ENCODE measurements around the gene ERRFI1.

The ERRFI1 gene

DNA sequence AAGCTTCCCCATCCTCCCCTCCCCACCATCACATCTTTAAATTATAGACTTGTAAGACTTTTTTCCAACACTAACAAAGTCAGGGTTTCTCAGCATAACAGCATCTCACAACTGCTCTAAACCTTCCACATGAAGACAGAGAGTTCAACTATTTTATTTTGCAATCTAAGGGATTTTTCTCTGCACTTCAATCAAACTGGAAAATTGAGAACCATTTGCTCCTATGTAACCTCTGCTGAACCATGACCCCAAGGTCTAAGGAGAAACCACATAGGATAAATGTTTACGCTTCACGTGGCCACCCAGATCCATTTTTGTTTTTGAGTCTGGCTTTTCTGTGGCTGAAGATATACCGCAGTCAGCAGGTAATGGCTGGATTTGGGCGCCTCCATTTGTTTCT is 13.2 kb downstream of the ERRFI1 start:
- TF ChIP-seq, protein P1, sequence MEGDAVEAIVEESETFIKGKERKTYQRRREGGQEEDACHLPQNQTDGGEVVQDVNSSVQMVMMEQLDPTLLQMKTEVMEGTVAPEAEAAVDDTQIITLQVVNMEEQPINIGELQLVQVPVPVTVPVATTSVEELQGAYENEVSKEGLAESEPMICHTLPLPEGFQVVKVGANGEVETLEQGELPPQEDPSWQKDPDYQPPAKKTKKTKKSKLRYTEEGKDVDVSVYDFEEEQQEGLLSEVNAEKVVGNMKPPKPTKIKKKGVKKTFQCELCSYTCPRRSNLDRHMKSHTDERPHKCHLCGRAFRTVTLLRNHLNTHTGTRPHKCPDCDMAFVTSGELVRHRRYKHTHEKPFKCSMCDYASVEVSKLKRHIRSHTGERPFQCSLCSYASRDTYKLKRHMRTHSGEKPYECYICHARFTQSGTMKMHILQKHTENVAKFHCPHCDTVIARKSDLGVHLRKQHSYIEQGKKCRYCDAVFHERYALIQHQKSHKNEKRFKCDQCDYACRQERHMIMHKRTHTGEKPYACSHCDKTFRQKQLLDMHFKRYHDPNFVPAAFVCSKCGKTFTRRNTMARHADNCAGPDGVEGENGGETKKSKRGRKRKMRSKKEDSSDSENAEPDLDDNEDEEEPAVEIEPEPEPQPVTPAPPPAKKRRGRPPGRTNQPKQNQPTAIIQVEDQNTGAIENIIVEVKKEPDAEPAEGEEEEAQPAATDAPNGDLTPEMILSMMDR (conservative IDR thresholded peaks at IDR 0.05) = no peak
- no peak for TF ChIP-seq ZFX (IDR thresholded peaks at IDR 0.05)
- H3K27ac ChIP-seq = no peak overlapping the region

DNA sequence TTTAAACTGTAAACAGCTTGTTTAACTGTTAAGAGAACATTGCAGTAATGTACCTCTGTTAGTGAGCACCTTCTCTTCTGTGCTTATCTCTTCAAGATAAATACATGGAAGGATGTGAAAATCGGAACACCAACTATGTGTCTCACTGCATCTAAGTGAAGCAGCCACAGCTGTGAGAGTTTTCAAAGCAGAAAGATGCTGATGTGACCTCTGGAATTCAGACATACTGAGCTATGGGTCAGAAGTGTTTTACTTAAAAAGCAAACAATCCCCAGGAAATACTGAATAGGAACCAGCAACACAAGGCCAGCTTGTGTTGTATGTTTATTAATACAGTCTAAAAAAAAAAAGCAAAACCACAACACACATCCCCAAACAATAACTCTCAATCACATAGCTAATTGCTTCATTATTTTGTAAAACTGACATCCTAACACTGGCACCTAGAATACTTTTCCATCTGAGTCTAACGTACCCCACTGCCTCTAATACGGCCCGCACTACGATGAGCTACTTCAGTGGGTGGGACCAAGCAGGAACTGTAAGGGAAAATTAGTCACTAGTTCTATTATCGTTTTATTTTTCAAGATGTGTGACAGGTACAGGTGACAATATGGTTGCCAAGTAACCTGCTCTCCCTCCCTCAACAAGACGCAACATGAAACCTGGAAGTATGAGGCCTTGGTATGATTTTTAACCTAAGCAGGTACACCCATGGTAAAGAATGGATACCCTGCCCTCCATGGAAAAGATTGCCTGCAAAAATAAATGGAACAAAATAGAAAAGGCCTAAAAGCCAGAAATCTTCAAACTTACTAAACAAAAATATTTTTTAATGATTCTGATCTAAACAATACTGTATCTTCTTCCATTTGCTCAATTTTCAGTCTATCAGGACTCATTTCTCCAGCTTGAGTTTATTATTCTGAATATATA is 13.9 kb downstream of the ERRFI1 start:
- no peak overlapping the region for H3K27ac ChIP-seq
- TF ChIP-seq ZFX (IDR thresholded peaks at IDR 0.05) = no peak
- TF ChIP-seq, protein P1 (conservative IDR thresholded peaks at IDR 0.05) = no peak

DNA sequence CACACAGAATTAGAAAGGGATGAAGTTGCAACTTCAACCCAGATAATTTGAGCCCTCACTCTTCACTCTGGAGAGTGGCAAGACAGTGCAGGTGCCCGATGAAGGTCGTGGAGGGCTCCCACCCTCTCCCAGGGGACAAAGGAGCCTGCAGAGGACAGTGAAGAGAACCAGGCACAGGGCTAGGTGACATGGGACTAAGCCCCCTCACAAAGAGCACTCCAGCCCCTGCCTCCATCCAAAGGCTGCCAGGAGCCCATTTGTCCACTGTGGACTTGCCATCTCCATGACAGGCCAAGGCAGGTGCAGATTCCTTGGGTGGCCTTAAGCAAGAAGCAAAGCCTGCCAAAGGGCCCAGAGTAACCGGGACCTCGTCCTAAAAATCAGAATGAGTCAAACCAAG is 15.1 kb downstream of the ERRFI1 start:
- TF ChIP-seq ZFX (IDR thresholded peaks at IDR 0.05) = no peak
- TF ChIP-seq, protein P1 (conservative IDR thresholded peaks at IDR 0.05) = no peak
- H3K27ac ChIP-seq = no peak overlapping the region

DNA sequence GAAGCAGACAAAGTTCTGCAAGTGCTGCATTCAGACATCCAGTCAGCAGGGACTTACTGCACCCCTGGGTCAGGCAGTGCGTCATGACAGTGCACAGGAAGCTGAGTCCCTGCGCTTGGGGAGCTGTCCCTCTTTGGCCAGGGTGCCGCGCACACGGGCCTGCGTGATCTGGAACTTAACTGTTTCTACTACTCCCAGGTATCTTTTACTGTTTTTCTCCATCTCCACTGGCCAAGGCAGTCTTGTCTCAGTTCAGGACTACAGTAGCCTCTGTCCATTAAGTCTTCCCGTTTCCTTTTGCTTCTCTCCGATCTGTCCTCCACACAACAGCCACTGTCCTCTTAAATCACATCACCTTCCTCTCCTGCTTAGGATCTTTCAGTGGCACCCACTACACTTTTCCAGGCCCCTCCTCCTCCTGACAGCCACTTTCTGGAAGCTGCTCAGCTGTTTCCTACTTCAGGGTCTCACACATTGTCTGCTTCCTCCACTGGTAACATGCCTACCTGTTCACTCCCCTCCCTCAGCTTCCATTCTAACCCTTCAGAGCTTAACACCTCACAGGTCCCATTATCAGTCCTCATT is 15.9 kb downstream of the ERRFI1 start:
- TF ChIP-seq ZFX (IDR thresholded peaks at IDR 0.05) = no peak
- TF ChIP-seq, protein P1 (conservative IDR thresholded peaks at IDR 0.05) = no peak
- no peak overlapping the region for H3K27ac ChIP-seq

DNA sequence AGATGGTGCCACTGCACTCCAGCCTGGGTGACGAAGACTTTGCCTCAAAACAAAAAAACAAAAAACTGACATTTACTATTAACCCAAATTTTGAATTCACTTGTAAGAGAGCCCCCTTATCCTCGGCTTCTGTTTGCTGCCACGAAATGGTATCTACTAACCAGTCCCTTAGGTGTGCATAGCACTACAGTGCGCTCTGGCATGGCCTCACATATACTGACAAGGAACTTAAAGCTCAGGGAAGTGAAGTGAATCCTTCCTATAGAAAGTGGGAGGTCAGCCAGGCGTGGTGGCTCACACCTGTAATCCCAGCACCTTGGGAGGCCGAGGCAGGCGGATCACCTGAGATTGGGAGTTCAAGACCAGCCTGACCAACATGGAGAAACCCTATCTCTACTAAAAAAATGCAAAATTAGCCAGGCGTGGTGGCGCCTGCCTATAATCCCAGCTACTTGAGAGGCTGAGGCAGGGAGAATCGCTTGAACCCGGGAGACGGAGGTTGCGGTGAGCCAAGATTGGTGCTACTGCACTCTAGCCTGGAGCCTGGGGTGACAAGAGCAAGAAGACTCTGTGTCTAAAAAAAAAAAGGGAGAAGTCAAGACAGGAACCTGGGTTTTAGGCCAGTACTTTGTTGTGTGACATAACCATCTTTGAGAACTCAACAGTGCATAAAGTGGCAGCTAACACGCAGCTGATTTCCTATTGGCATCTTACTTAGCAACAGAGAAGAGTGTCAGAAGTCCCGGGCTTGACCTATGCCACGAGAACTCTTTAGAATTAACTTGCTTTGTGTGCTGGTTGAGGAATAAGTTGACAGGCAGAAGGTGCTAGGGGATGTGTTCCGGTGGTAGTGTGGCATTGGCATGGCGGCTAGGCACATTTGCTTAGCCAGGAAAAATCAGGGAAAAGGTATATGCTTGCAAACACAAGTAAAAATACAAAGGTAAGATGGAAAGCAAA is 16.8 kb downstream of the ERRFI1 start:
- TF ChIP-seq, protein P1 (conservative IDR thresholded peaks at IDR 0.05) = no peak
- no peak for TF ChIP-seq ZFX (IDR thresholded peaks at IDR 0.05)
- H3K27ac ChIP-seq = no peak overlapping the region

DNA sequence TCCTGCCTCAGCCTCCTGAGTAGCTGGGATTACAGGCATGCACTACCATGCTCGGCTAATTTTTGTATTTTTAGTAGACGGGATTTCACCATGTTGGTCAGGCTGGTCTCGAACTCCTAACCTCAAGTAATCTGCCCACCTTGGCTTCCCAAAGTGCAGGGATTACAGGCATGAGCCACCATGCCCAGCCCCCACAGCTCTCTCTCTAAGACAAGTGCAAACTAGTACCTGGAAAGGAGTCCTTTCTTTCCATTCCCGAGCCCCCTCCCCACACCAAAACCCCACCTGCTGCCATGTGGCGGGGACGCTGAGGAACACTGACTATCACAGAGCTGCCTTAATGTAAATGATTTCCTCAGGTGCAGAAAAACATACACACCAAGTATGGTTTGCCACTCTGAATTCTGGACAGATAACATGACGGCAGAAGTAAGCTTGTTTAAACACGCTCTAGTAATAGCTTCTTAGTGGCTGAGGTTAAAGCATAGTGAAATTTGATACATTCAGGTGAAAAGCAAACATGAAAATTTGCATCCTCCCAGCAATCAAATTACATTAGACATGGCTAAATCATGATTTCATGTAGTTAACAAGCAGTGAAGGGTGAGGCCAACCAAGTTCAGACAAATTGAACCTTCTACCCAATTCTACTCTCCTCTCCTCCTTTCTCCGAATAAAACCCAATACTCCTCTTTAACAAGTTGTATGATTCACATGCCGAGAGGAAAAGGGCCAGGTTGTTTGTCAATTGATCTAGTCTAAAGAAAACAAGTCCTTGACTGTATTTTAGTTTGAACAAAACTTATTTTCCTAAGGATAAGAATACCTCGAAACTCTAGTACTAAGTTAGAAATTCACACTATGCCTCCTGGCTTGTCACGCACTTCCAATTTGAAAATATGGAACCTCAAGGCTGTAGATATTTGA is 19.8 kb downstream of the ERRFI1 start:
- peak overlapping the region; percentile 76 for H3K27ac ChIP-seq
- no peak for TF ChIP-seq ZFX (IDR thresholded peaks at IDR 0.05)
- TF ChIP-seq, protein P1 (conservative IDR thresholded peaks at IDR 0.05) = no peak

Measured in C4-2B (cell line).